HEK293T (cell line): Measurements from ENCODE around the gene ACSM5.

Experiments
- ARNT ChIP-seq: fragments of 450-650 bp; IDR thresholded peaks from 2 replicates; pipeline ENCODE4 v1.6.1; 2017; ENCODE audit warnings: mild to moderate bottlenecking
- BHLHE40 ChIP-seq: fragments of 450-650 bp; IDR thresholded peaks from 2 replicates; pipeline ENCODE4 v1.6.1; 2016; ENCODE audit warnings: mild to moderate bottlenecking, moderate library complexity, borderline replicate concordance
- CTBP1 ChIP-seq: fragments of 450-650 bp; IDR thresholded peaks from 2 replicates; pipeline ENCODE4 v1.6.1; 2016; ENCODE audit warnings: borderline replicate concordance
- FOXK2 ChIP-seq: fragments of 450-650 bp; IDR thresholded peaks from 2 replicates; pipeline ENCODE4 v1.6.1; 2016; ENCODE audit warnings: mild to moderate bottlenecking
- FOXM1 ChIP-seq: fragments of 450-650 bp; IDR thresholded peaks from 2 replicates; pipeline ENCODE4 v1.6.1; 2017; ENCODE audit warnings: mild to moderate bottlenecking, borderline replicate concordance
- L3MBTL2 ChIP-seq: fragments of 450-650 bp; conservative IDR thresholded peaks from 2 replicates; pipeline ENCODE4 v1.6.1; 2016; ENCODE audit warnings: mild to moderate bottlenecking
- LEF1 ChIP-seq: fragments of 450-650 bp; IDR thresholded peaks from 2 replicates; pipeline ENCODE4 v1.6.1; 2017; ENCODE audit warnings: mild to moderate bottlenecking, borderline replicate concordance
- SP1 ChIP-seq: fragments of 450-650 bp; IDR thresholded peaks from 2 replicates; pipeline ENCODE4 v1.6.1; 2017
- SUZ12 ChIP-seq: fragments of 450-650 bp; IDR thresholded peaks from 2 replicates; pipeline ENCODE4 v1.6.1; 2016; ENCODE audit warnings: mild to moderate bottlenecking
- ZNF384 ChIP-seq: fragments of 450-650 bp; IDR thresholded peaks from 2 replicates; pipeline ENCODE4 v1.6.1; 2016
- TF ChIP-seq, protein P1 (sequence below): fragments of 450-650 bp; IDR thresholded peaks from 2 replicates; pipeline ENCODE4 v1.6.1; 2016

DNA sequence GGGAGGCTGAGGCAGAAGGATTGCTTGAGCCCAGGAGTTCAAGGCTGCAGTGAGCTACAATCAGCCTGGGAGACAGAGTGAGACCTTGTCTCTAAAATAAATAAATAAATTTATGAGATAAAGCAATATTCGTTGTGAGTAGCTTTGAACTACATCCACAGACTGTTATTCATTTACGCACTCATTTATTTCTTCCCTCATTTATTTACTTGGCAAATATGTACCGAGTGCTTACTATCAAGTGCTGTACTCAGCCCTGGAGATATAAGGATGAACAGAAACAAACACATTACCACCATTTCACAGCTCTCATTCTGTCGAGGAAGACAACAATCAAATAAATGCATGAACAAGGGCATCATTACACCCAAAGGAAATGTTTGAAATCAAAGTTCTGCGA lies 32.2 kb upstream of the ACSM5 start:
- no peak for TF ChIP-seq CTBP1
- TF ChIP-seq ARNT: no peak
- TF ChIP-seq FOXM1: no peak
- no peak for TF ChIP-seq SUZ12
- no peak for TF ChIP-seq FOXK2
- no peak for TF ChIP-seq L3MBTL2
- no peak for TF ChIP-seq SP1
- TF ChIP-seq ZNF384: no peak
- no peak for TF ChIP-seq BHLHE40
- TF ChIP-seq, protein P1, sequence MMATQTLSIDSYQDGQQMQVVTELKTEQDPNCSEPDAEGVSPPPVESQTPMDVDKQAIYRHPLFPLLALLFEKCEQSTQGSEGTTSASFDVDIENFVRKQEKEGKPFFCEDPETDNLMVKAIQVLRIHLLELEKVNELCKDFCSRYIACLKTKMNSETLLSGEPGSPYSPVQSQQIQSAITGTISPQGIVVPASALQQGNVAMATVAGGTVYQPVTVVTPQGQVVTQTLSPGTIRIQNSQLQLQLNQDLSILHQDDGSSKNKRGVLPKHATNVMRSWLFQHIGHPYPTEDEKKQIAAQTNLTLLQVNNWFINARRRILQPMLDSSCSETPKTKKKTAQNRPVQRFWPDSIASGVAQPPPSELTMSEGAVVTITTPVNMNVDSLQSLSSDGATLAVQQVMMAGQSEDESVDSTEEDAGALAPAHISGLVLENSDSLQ: no peak
- no peak for TF ChIP-seq LEF1
